ENCODE results near the gene MGMT.

DNA sequence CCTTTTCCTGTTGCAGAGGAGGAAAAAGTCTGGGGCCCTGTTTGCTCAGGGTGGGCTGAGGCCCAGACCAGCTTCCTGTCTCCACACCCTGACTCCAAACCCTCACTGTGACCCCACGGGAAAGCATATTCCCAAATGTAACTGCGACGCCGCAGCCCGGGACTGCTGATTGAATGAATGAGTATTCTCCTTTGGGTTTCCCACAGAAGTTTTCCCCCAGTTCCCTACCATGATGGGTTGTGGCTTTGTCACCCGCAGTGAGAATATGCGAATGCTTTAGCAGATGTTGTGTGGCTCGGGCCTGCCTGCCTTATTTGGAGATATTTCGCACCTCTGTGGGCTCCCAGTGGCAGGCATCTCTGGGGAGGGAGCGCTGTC is 50.6 kb downstream of the MGMT start:
- TF ChIP-seq, protein P1, sequence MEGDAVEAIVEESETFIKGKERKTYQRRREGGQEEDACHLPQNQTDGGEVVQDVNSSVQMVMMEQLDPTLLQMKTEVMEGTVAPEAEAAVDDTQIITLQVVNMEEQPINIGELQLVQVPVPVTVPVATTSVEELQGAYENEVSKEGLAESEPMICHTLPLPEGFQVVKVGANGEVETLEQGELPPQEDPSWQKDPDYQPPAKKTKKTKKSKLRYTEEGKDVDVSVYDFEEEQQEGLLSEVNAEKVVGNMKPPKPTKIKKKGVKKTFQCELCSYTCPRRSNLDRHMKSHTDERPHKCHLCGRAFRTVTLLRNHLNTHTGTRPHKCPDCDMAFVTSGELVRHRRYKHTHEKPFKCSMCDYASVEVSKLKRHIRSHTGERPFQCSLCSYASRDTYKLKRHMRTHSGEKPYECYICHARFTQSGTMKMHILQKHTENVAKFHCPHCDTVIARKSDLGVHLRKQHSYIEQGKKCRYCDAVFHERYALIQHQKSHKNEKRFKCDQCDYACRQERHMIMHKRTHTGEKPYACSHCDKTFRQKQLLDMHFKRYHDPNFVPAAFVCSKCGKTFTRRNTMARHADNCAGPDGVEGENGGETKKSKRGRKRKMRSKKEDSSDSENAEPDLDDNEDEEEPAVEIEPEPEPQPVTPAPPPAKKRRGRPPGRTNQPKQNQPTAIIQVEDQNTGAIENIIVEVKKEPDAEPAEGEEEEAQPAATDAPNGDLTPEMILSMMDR (IDR thresholded peaks at IDR 0.05): no peak
- no peak for TF ChIP-seq POLR2A (IDR thresholded peaks at IDR 0.05)
